OCI-LY7 (cell line): ENCODE data around the gene CD9. TPM values are rescaled to one million over a fixed set of nuclear protein-coding genes. Genes with fewer than 3 reads are reported as not detected.

Experiments used
- BruUV-seq: library from RNA; stranded (reverse); fragments of 400-500 nt; replicated peaks from 2 replicates; lab custom pipeline; 2021; lab: Mats Ljungman, UMichigan
- CTCF ChIA-PET: fragments of 300-600 bp; sonication (Branson Sonifier 250); formaldehyde crosslinking; loops from one replicate; lab custom pipeline; 2022; ENCODE audit warnings: antibody characterized with exemption; ENCODE audit not compliant: unreplicated experiment; lab: Charles Lee
- POLR2A ChIA-PET: fragments of 300-600 bp; sonication (Branson Sonifier 250); formaldehyde crosslinking; loops from one replicate; lab custom pipeline; 2022; ENCODE audit warnings: antibody characterized with exemption; lab: Charles Lee
- DNase-seq: peaks from one replicate; pipeline ENCODE4 v3.0.0-alpha.2; 2015; ENCODE audit warnings: low spot score
- H2AFZ ChIP-seq: fragments of 200-600 bp; sonication (generic), shearing (Covaris generic); 2 replicates; pipeline ENCODE4 v1.6.1; 2014; ENCODE audit warnings: mild to moderate bottlenecking, antibody characterized with exemption, low read length, moderate library complexity
- H3K27ac ChIP-seq: fragments of 200-600 bp; sonication (generic); 2 replicates; pipeline ENCODE4 v1.5.1; 2014; ENCODE audit warnings: mixed run types, low read depth, mild to moderate bottlenecking, moderate library complexity, low read length, inconsistent platforms; ENCODE audit not compliant: poor library complexity, severe bottlenecking
- H3K36me3 ChIP-seq: fragments of 200-600 bp; sonication (generic); 2 replicates; pipeline ENCODE4 v1.6.1; 2014; ENCODE audit warnings: mild to moderate bottlenecking, antibody characterized with exemption, low read length, moderate library complexity, mixed read lengths; ENCODE audit not compliant: insufficient read depth
- H3K4me1 ChIP-seq: fragments of 200-600 bp; sonication (generic); 2 replicates; pipeline ENCODE4 v1.5.1; 2014; ENCODE audit warnings: mild to moderate bottlenecking, low read length; ENCODE audit not compliant: insufficient read depth, poor library complexity, severe bottlenecking
- H3K4me2 ChIP-seq: fragments of 200-600 bp; sonication (generic); 2 replicates; pipeline ENCODE4 v1.6.1; 2014; ENCODE audit warnings: mild to moderate bottlenecking, low read length
- H3K4me3 ChIP-seq: fragments of 200-600 bp; sonication (generic); 2 replicates; pipeline ENCODE4 v1.5.1; 2014; ENCODE audit warnings: mild to moderate bottlenecking, low read depth, low read length; ENCODE audit not compliant: poor library complexity, severe bottlenecking
- H3K79me2 ChIP-seq: fragments of 200-600 bp; sonication (generic); 2 replicates; pipeline ENCODE4 v1.6.1; 2016; ENCODE audit warnings: low read depth, mild to moderate bottlenecking, low read length, moderate library complexity, mixed read lengths; ENCODE audit not compliant: insufficient read depth
- H3K9me2 ChIP-seq: fragments of 200-600 bp; sonication (generic); 2 replicates; pipeline ENCODE4 v1.6.1; 2016; ENCODE audit warnings: mild to moderate bottlenecking, low read length, mixed read lengths; ENCODE audit not compliant: insufficient read depth
- H3K9me3 ChIP-seq: fragments of 200-600 bp; sonication (generic); 2 replicates; pipeline ENCODE4 v1.6.1; 2014; ENCODE audit warnings: mild to moderate bottlenecking, mixed run types, low read length, mixed read lengths
- H4K20me1 ChIP-seq: fragments of 200-600 bp; sonication (generic); 2 replicates; pipeline ENCODE4 v1.6.1; 2014; ENCODE audit warnings: mild to moderate bottlenecking, antibody characterized with exemption, low read length, moderate library complexity, mixed read lengths; ENCODE audit not compliant: insufficient read depth
- CTCF ChIP-seq: fragments of 200-600 bp; sonication (generic); conservative IDR thresholded peaks from 2 replicates; pipeline ENCODE4 v1.5.1; 2014; ENCODE audit warnings: mild to moderate bottlenecking, antibody characterized with exemption, low read length, moderate library complexity, mixed read lengths
- EZH2phosphoT487 ChIP-seq: fragments of 200-600 bp; sonication (generic); IDR thresholded peaks from 2 replicates; pipeline ENCODE4 v1.6.1; 2018; ENCODE audit warnings: low read depth, borderline replicate concordance, mild to moderate bottlenecking, mixed run types, antibody characterized with exemption, low read length, moderate library complexity, mixed read lengths
- intact Hi-C: fragments of 100-400 bp; cut with micrococcal nuclease; formaldehyde crosslinking; loops from one replicate; pipeline ENCODE4 v1.10.0; 2022; ENCODE audit not compliant: unreplicated experiment
- total RNA-seq, 2 experiments: library from RNA; depleted of rRNA in 1 of 2; stranded (reverse); fragments of >200 nt in 1 of 2; shearing (Covaris generic) in 1 of 2; gene quantifications; 2 replicates each; pipeline ENCODE4 v1.2.3, GENCODE V29; 2014 to 2022

Gene CD9
- total RNA-seq, 2 experiments from 2014 or later: not detected

- H3K4me3 ChIP-seq: no peak overlapping the region
- no peak for TF ChIP-seq EZH2phosphoT487
- H3K79me2 ChIP-seq: no peaks in the 10 kb centered on the region
- ChIA-PET CTCF (no interaction called here), POLR2A (interaction anchor here (0.9 to 1.5 kb wide), 2 partner anchors 19 to 38 kb away, joined by 3 to 5 read pairs; no protein-coding TSS in a partner anchor)
- H3K4me1 ChIP-seq: peaks cover 16% of the 10 kb centered on the region
- no peaks in the 10 kb centered on the region for H3K9me3 ChIP-seq
- H3K27ac ChIP-seq: no peak overlapping the region
- no peaks in the 10 kb centered on the region for H3K36me3 ChIP-seq
- intact Hi-C loops: no loop called here
- peak overlapping the region; percentile 96 for H2AFZ ChIP-seq
- H4K20me1 ChIP-seq: no peaks in the 10 kb centered on the region
- H3K4me2 ChIP-seq: peak overlapping the region; percentile 53
- no TSS peak for BruUV-seq
- no peak for DNase-seq
- no peaks in the 10 kb centered on the region for H3K9me2 ChIP-seq
Measured at GRCh38 chr12:6231359-6232268, 31.4 kb downstream of the CD9 start.

- no peaks in the 10 kb centered on the region for H3K36me3 ChIP-seq
- peaks cover 16% of the 10 kb centered on the region for H3K4me1 ChIP-seq
- H3K27ac ChIP-seq: no peak overlapping the region
- H4K20me1 ChIP-seq: no peaks in the 10 kb centered on the region
- BruUV-seq: no TSS peak
- DNase-seq: no peak
- no peak for TF ChIP-seq CTCF
- TF ChIP-seq EZH2phosphoT487: no peak
- no peaks in the 10 kb centered on the region for H3K9me2 ChIP-seq
- no peaks in the 10 kb centered on the region for H3K79me2 ChIP-seq
- POLR2A ChIA-PET: interaction anchor here (0.6 kb wide), 1 partner anchor 12 kb away, joined by 3 read pairs; no protein-coding TSS in a partner anchor
- no peak overlapping the region for H3K4me2 ChIP-seq
- H3K9me3 ChIP-seq: no peaks in the 10 kb centered on the region
- CTCF ChIA-PET: no interaction called here
- no peak overlapping the region for H3K4me3 ChIP-seq
- intact Hi-C loops: no loop called here
- H2AFZ ChIP-seq: no peak overlapping the region
Measured at GRCh38 chr12:6233121-6233971, 33.1 kb downstream of the CD9 start.

- TF ChIP-seq CTCF (no peak), EZH2phosphoT487 (no peak)
- H3K9me3 ChIP-seq: no peaks in the 10 kb centered on the region
- CTCF ChIA-PET: no interaction called here
- no peak overlapping the region for H3K4me3 ChIP-seq
- H3K79me2 ChIP-seq: no peaks in the 10 kb centered on the region
- no peaks in the 10 kb centered on the region for H3K36me3 ChIP-seq
- no peak overlapping the region for H3K4me2 ChIP-seq
- H3K27ac ChIP-seq: no peak overlapping the region
- BruUV-seq: no TSS peak
- POLR2A ChIA-PET: no interaction called here
- peaks cover 16% of the 10 kb centered on the region for H3K4me1 ChIP-seq
- no peak for DNase-seq
- H3K9me2 ChIP-seq: no peaks in the 10 kb centered on the region
- H4K20me1 ChIP-seq: no peaks in the 10 kb centered on the region
- H2AFZ ChIP-seq: no peak overlapping the region
- intact Hi-C loops: no loop called here
Measured at GRCh38 chr12:6234214-6234613, 34.0 kb downstream of the CD9 start.
